Fibroblast of lung (primary cell): ENCODE results near the gene PCDHA1. TPM values are rescaled to one million over a fixed set of nuclear protein-coding genes. Genes with fewer than 3 reads are reported as not detected.

Experiments used
- DNase-seq, 2 donors: peaks; one replicate each; pipeline versions ENCODE4 v3.0.0 to v3.0.0-alpha.2; 2010; ENCODE audit warnings: low read depth in 2 of 2
- H2AFZ ChIP-seq: 2 replicates; pipeline ENCODE4 v1.5.1; 2012; ENCODE audit warnings: low read length, control low read depth, inconsistent platforms
- H3K27ac ChIP-seq: 2 replicates; pipeline ENCODE4 v1.5.1; 2011; ENCODE audit warnings: low read length, control low read depth; ENCODE audit not compliant: insufficient read depth
- H3K27me3 ChIP-seq: 2 replicates; pipeline ENCODE4 v1.5.1; 2011; ENCODE audit warnings: mild to moderate bottlenecking, low read length; ENCODE audit not compliant: control insufficient read depth, insufficient read depth
- H3K36me3 ChIP-seq: 2 replicates; pipeline ENCODE4 v1.5.1; 2011; ENCODE audit warnings: low read length; ENCODE audit not compliant: control insufficient read depth, insufficient read depth
- H3K4me1 ChIP-seq: 2 replicates; pipeline ENCODE4 v1.5.1; 2011; ENCODE audit warnings: low read length; ENCODE audit not compliant: control insufficient read depth, insufficient read depth; ENCODE audit errors: extremely low read depth
- H3K4me2 ChIP-seq: 2 replicates; pipeline ENCODE4 v1.5.1; 2011; ENCODE audit warnings: low read length, control low read depth; ENCODE audit not compliant: insufficient read depth; ENCODE audit errors: extremely low read depth
- H3K4me3 ChIP-seq, 4 experiments: fragments of 200-600 bp in 1 of 4; sonication (generic) in 1 of 4; replicated peaks in 1 of 4; 2 replicates each; pipeline ENCODE4 v1.5.1; 2011 to 2016; ENCODE audit warnings: low read length in 4 of 4, low read depth in 3 of 4, mild to moderate bottlenecking in 3 of 4, control low read depth in 2 of 4, inconsistent platforms in 1 of 4, mixed read lengths in 1 of 4; ENCODE audit not compliant: insufficient read depth in 1 of 4; ENCODE audit errors: control extremely low read depth in 1 of 4
- H3K79me2 ChIP-seq: 2 replicates; pipeline ENCODE4 v1.5.1; 2012; ENCODE audit warnings: mild to moderate bottlenecking, low read length, inconsistent platforms; ENCODE audit not compliant: control insufficient read depth, insufficient read depth
- H3K9ac ChIP-seq: 2 replicates; pipeline ENCODE4 v1.5.1; 2011; ENCODE audit warnings: mild to moderate bottlenecking, low read length, control low read depth; ENCODE audit not compliant: insufficient read depth
- H3K9me3 ChIP-seq: 2 replicates; pipeline ENCODE4 v1.5.1; 2012; ENCODE audit warnings: low read depth, low read length; ENCODE audit not compliant: control insufficient read depth, insufficient read depth
- H4K20me1 ChIP-seq: 2 replicates; pipeline ENCODE4 v1.5.1; 2011; ENCODE audit warnings: low read length; ENCODE audit not compliant: control insufficient read depth, insufficient read depth; ENCODE audit errors: extremely low read depth
- EZH2 ChIP-seq: IDR thresholded peaks from 2 replicates; pipeline ENCODE4 v1.5.1; 2012; ENCODE audit warnings: low read length, control low read depth, mild to moderate bottlenecking; ENCODE audit errors: missing control alignments
- polyA plus RNA-seq, 2 donors: library from polyadenylated mRNA; depleted of rRNA in 1 of 2; stranded (reverse) in 1 of 2; unstranded in 1 of 2; fragments of >200 nt; gene quantifications; 2 replicates each; pipeline ENCODE4 v1.2.1, GENCODE V29; 2011 to 2012; ENCODE audit warnings: missing spikeins in 1 of 2
- total RNA-seq: library from RNA; depleted of rRNA; stranded (reverse); fragments of >200 nt; gene quantifications from 2 replicates; pipeline ENCODE4 v1.2.1, GENCODE V29; 2014
- TF ChIP-seq, protein P1 (sequence below), 2 donors: IDR thresholded peaks in 1 of 2; conservative IDR thresholded peaks in 1 of 2; 1 replicate in 1 of 2; 2 replicates in 1 of 2; pipeline ENCODE4 v1.5.1; 2011 to 2012; ENCODE audit warnings: low read length in 2 of 2, control low read depth in 1 of 2, inconsistent platforms in 1 of 2, low read depth in 1 of 2, mild to moderate bottlenecking in 1 of 2

The PCDHA1 gene
- total and polyA plus RNA-seq, 2 donors (not counting 1 experiment from before 2014, with no cell fraction given) = under 0.01 to 0.12 TPM

DNA sequence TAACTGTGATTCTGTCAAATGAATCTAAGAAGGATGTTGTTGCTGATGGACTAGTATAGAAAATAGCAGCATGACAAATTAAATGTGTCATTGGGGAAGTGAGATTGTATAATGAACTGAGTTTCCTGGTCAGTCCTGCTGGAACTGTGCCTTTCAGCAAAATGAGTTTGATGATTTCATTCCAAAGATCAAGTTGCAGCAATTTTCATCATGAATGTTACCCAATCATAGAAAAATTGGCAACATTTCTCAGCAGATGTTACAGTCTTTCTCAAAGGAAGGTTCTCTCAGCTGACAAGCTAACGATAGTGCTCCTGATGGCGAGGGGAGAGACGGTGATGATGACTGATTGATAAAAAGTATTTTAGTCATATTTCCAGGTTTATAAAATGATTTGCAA, 191.1 kb downstream of the PCDHA1 start:
- Histone ChIP-seq H3K27ac (no peak overlapping the region), H3K9me3 (no peaks in the 10 kb centered on the region), H2AFZ (no peak overlapping the region), H3K4me2 (no peak overlapping the region), H3K4me1 (no peaks in the 10 kb centered on the region), H3K36me3 (no peaks in the 10 kb centered on the region), H3K4me3 (no peak overlapping the region), H3K27me3 (no peaks in the 10 kb centered on the region), H3K9ac (no peak overlapping the region), H3K79me2 (no peaks in the 10 kb centered on the region), H4K20me1 (no peaks in the 10 kb centered on the region)
- TF ChIP-seq, protein P1, sequence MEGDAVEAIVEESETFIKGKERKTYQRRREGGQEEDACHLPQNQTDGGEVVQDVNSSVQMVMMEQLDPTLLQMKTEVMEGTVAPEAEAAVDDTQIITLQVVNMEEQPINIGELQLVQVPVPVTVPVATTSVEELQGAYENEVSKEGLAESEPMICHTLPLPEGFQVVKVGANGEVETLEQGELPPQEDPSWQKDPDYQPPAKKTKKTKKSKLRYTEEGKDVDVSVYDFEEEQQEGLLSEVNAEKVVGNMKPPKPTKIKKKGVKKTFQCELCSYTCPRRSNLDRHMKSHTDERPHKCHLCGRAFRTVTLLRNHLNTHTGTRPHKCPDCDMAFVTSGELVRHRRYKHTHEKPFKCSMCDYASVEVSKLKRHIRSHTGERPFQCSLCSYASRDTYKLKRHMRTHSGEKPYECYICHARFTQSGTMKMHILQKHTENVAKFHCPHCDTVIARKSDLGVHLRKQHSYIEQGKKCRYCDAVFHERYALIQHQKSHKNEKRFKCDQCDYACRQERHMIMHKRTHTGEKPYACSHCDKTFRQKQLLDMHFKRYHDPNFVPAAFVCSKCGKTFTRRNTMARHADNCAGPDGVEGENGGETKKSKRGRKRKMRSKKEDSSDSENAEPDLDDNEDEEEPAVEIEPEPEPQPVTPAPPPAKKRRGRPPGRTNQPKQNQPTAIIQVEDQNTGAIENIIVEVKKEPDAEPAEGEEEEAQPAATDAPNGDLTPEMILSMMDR (conservative IDR thresholded peaks at IDR 0.05 in 1 of 2, IDR thresholded peaks at IDR 0.05 in 1 of 2; ENCODE audit: low read depth in 1 of 2, low read length in 2 of 2) = no peak
- no peak for TF ChIP-seq EZH2
- peak in 1 of 2 donors; percentile 59 for DNase-seq

DNA sequence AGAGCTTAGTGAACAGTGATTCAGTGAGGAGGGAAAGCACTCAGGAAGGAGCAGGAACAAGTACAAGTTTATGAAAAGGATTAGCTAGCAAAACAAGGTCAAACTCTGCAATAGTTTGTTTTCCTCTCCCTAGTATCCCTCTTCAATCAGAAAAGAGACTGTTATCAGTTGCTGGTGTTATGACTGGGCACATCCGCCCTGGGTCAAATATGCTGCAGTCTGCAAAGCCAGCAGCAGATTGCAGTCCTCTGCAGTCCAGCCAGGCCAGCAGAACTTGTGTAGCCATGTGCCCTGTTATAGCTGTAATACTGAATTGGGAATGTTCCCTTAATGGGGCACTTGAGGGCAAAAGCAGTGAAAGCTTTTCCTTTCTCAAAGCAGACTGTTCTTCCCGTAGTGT, 192.3 kb downstream of the PCDHA1 start:
- no peaks in the 10 kb centered on the region for H3K4me1 ChIP-seq
- H3K9ac ChIP-seq = no peak overlapping the region
- H3K36me3 ChIP-seq = no peaks in the 10 kb centered on the region
- no peak overlapping the region for H3K4me2 ChIP-seq
- no peak overlapping the region for H2AFZ ChIP-seq
- no peak overlapping the region for H3K27ac ChIP-seq
- no peak overlapping the region for H3K4me3 ChIP-seq
- no peak for DNase-seq
- no peak for TF ChIP-seq EZH2
- TF ChIP-seq, protein P1 (conservative IDR thresholded peaks at IDR 0.05 in 1 of 2, IDR thresholded peaks at IDR 0.05 in 1 of 2; ENCODE audit: low read depth in 1 of 2, low read length in 2 of 2) = no peak
- H4K20me1 ChIP-seq = no peaks in the 10 kb centered on the region
- no peaks in the 10 kb centered on the region for H3K9me3 ChIP-seq
- no peaks in the 10 kb centered on the region for H3K79me2 ChIP-seq
- H3K27me3 ChIP-seq = no peaks in the 10 kb centered on the region

DNA sequence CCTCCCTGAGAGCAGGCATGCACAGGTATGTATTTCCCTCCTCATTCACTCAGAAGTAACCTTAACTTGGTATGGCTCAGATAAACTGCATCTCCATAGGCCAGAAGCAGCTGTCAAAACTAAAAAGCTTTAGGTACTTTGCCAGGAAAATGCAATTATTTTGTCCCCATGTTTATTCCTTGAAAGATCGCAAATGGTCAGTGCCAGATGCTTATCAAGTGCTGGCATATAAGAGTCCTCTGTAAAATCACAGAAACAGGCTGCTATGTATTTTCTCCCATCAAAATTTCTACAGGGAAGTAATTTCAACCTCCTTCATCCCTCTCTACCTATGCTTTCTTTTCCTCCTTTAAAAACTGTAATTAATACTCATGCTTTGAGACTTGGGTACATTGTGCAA, 193.0 kb downstream of the PCDHA1 start:
- H2AFZ ChIP-seq = no peak overlapping the region
- H4K20me1 ChIP-seq = no peaks in the 10 kb centered on the region
- no peaks in the 10 kb centered on the region for H3K36me3 ChIP-seq
- no peaks in the 10 kb centered on the region for H3K79me2 ChIP-seq
- H3K4me1 ChIP-seq = no peaks in the 10 kb centered on the region
- H3K9ac ChIP-seq = no peak overlapping the region
- H3K27ac ChIP-seq = no peak overlapping the region
- H3K4me2 ChIP-seq = no peak overlapping the region
- H3K27me3 ChIP-seq = no peaks in the 10 kb centered on the region
- H3K9me3 ChIP-seq = no peaks in the 10 kb centered on the region
- H3K4me3 ChIP-seq = no peak overlapping the region
- no peak for DNase-seq
- TF ChIP-seq EZH2 = no peak
- TF ChIP-seq, protein P1 (conservative IDR thresholded peaks at IDR 0.05 in 1 of 2, IDR thresholded peaks at IDR 0.05 in 1 of 2; ENCODE audit: low read depth in 1 of 2, low read length in 2 of 2) = no peak
